OCI-LY1 (cell line): ENCODE results near the gene ACTR3C.

ENCODE experiments used
- EZH2 ChIP-seq: fragments of 200-600 bp; sonication (generic), shearing (Covaris generic); IDR thresholded peaks from 2 replicates; pipeline ENCODE4 v1.8.0; 2017; ENCODE audit warnings: borderline replicate concordance, mixed run types, mild to moderate bottlenecking, antibody characterized with exemption, low read length, moderate library complexity, mixed read lengths
- TF ChIP-seq, protein P1 (sequence below): fragments of 200-600 bp; sonication (generic), shearing (Covaris generic); IDR thresholded peaks from 2 replicates; pipeline ENCODE4 v1.5.1; 2017; ENCODE audit warnings: mild to moderate bottlenecking, antibody characterized with exemption, low read length, moderate library complexity, mixed read lengths

DNA sequence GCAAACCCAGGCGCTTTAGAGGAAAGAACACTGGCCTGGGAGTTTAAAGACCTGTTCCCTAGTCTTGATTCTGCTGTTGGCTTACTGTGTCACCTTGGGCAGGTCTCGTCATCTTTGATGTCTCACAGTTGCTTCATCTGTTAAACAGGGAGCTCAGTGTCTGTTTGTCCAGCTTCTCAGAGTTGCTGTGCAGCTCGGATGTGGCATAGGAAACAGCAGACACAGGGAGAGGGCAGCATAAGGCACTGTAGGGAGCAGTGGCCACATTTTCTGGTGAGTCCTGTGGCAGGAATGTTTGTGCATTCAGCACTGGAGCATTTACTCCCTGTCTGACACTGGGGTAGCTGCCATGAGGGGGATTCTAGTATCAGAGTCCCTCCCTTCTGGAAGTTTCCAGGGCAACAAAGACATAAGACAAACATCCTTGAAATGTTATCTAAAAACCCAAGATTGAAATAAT is 47.3 kb upstream of the ACTR3C start:
- TF ChIP-seq, protein P1, sequence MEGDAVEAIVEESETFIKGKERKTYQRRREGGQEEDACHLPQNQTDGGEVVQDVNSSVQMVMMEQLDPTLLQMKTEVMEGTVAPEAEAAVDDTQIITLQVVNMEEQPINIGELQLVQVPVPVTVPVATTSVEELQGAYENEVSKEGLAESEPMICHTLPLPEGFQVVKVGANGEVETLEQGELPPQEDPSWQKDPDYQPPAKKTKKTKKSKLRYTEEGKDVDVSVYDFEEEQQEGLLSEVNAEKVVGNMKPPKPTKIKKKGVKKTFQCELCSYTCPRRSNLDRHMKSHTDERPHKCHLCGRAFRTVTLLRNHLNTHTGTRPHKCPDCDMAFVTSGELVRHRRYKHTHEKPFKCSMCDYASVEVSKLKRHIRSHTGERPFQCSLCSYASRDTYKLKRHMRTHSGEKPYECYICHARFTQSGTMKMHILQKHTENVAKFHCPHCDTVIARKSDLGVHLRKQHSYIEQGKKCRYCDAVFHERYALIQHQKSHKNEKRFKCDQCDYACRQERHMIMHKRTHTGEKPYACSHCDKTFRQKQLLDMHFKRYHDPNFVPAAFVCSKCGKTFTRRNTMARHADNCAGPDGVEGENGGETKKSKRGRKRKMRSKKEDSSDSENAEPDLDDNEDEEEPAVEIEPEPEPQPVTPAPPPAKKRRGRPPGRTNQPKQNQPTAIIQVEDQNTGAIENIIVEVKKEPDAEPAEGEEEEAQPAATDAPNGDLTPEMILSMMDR: no peak
- no peak for TF ChIP-seq EZH2
